ENCODE results near the gene TMEM266. TPM values are rescaled to one million over a fixed set of nuclear protein-coding genes. Genes with fewer than 3 reads are reported as not detected.

The TMEM266 gene
- total RNA-seq, 5 donors from 2014 or later (not counting 1 experiment from before 2014, with no cell fraction given): 0.16 TPM; not detected in 4

- ChIA-PET CTCF (interaction anchor here in 1 of 2 donors (0.6 to 1.2 kb wide), 3 partner anchors 14 to 299 kb away, joined by 4 to 5 read pairs (median 4); no protein-coding TSS in a partner anchor), POLR2A (no interaction called here)
- Mint-ChIP-seq H3K4me1 (peaks cover 6 to 8% (median 6%) of the 10 kb centered on the region in 3 donors), H3K4me3 (no peak overlapping the region), H3K27me3 (no peaks in the 10 kb centered on the region), H3K27ac (no peak overlapping the region), H3K9me3 (no peaks in the 10 kb centered on the region), H3K36me3 (no peaks in the 10 kb centered on the region)
- no peak overlapping the region for H3K27ac ChIP-seq (ENCODE audit: low read length)
- DNase-seq: no peak
- H3K4me1 ChIP-seq (ENCODE audit: control insufficient read depth in 1 of 2, extremely low read depth in 1 of 2, insufficient read depth in 2 of 2, low read length in 2 of 2): peaks cover 0 to 13% of the 10 kb centered on the region in 2 experiments
- no peak overlapping the region for H3K4me3 ChIP-seq (ENCODE audit: control insufficient read depth in 1 of 2, extremely low read depth in 1 of 2, low read length in 1 of 2)
- no peaks in the 10 kb centered on the region for H3K9me3 ChIP-seq
- no peaks in the 10 kb centered on the region for H3K36me3 ChIP-seq (ENCODE audit: control insufficient read depth in 2 of 2, extremely low read depth in 1 of 2, insufficient read depth in 1 of 2, low read length in 1 of 2)
- WGBS (ENCODE audit: insufficient coverage): 80% methylated on average over 20 of the region's 24 CpGs
- peaks cover 0 to 3% of the 10 kb centered on the region in 2 experiments for H3K27me3 ChIP-seq (replicated peaks in 1 of 2; ENCODE audit: control insufficient read depth in 2 of 2, extremely low read depth in 1 of 2, insufficient read depth in 2 of 2, low read length in 1 of 2)
- ATAC-seq (replicated peaks in 1 of 4): no peak
Observed at GRCh38 chr15:76153241-76154197, 93.7 kb downstream of the TMEM266 start.

- H3K4me3 ChIP-seq (ENCODE audit: control insufficient read depth in 1 of 2, extremely low read depth in 1 of 2, low read length in 1 of 2): no peak overlapping the region
- no peaks in the 10 kb centered on the region for H3K9me3 Mint-ChIP-seq
- ATAC-seq (replicated peaks in 1 of 4): no peak
- peaks cover 0 to 6% of the 10 kb centered on the region in 2 experiments for H3K4me1 ChIP-seq (ENCODE audit: control insufficient read depth in 1 of 2, extremely low read depth in 1 of 2, insufficient read depth in 2 of 2, low read length in 2 of 2)
- CTCF ChIA-PET: interaction anchor here in 1 of 2 donors (0.6 kb wide), 1 partner anchor 648 kb away, joined by 6 read pairs; no protein-coding TSS in a partner anchor
- H3K4me1 Mint-ChIP-seq: peaks cover 2 to 4% (median 2%) of the 10 kb centered on the region in 3 donors
- POLR2A ChIA-PET: no interaction called here
- H3K27me3 Mint-ChIP-seq: peaks cover 5 to 9% of the 10 kb centered on the region in 2 donors
- no peak overlapping the region for H3K4me3 Mint-ChIP-seq
- WGBS (ENCODE audit: insufficient coverage): 53% methylated on average over 6 of the region's 7 CpGs
- H3K27ac ChIP-seq (ENCODE audit: low read length): no peak overlapping the region
- H3K9me3 ChIP-seq: no peaks in the 10 kb centered on the region
- no peaks in the 10 kb centered on the region for H3K36me3 Mint-ChIP-seq
- no peak overlapping the region for H3K27ac Mint-ChIP-seq
- H3K27me3 ChIP-seq (replicated peaks in 1 of 2; ENCODE audit: control insufficient read depth in 2 of 2, extremely low read depth in 1 of 2, insufficient read depth in 2 of 2, low read length in 1 of 2): peaks cover 0 to 21% of the 10 kb centered on the region in 2 experiments
- no peak for DNase-seq
- H3K36me3 ChIP-seq (ENCODE audit: control insufficient read depth in 2 of 2, extremely low read depth in 1 of 2, insufficient read depth in 1 of 2, low read length in 1 of 2): no peaks in the 10 kb centered on the region
Observed at GRCh38 chr15:76155731-76156130, 95.9 kb downstream of the TMEM266 start.

- Histone ChIP-seq H3K4me1 (ENCODE audit: control insufficient read depth in 1 of 2, extremely low read depth in 1 of 2, insufficient read depth in 2 of 2, low read length in 2 of 2) (peaks cover 0 to 2% of the 10 kb centered on the region in 2 experiments), H3K4me3 (ENCODE audit: control insufficient read depth in 1 of 2, extremely low read depth in 1 of 2, low read length in 1 of 2) (no peak overlapping the region), H3K9me3 (no peaks in the 10 kb centered on the region), H3K27ac (ENCODE audit: low read length) (no peak overlapping the region), H3K27me3 (replicated peaks in 1 of 2; ENCODE audit: control insufficient read depth in 2 of 2, extremely low read depth in 1 of 2, insufficient read depth in 2 of 2, low read length in 1 of 2) (peaks cover 0 to 28% of the 10 kb centered on the region in 2 experiments), H3K36me3 (ENCODE audit: control insufficient read depth in 2 of 2, extremely low read depth in 1 of 2, insufficient read depth in 1 of 2, low read length in 1 of 2) (no peaks in the 10 kb centered on the region)
- 77% methylated on average over 5 of the region's 10 CpGs for WGBS (ENCODE audit: insufficient coverage)
- Mint-ChIP-seq H3K36me3 (no peaks in the 10 kb centered on the region), H3K4me1 (no peaks in the 10 kb centered on the region), H3K27me3 (peaks cover 5 to 9% of the 10 kb centered on the region in 2 donors), H3K9me3 (no peaks in the 10 kb centered on the region), H3K27ac (no peak overlapping the region), H3K4me3 (no peak overlapping the region)
- ChIA-PET CTCF (no interaction called here), POLR2A (no interaction called here)
- DNase-seq: no peak
- no peak for ATAC-seq (replicated peaks in 1 of 4)
Observed at GRCh38 chr15:76158226-76158625, 98.4 kb downstream of the TMEM266 start.

- Mint-ChIP-seq H3K9me3 (no peaks in the 10 kb centered on the region), H3K27ac (no peak overlapping the region), H3K36me3 (no peaks in the 10 kb centered on the region), H3K27me3 (peaks cover 5 to 9% of the 10 kb centered on the region in 2 donors), H3K4me3 (no peak overlapping the region), H3K4me1 (no peaks in the 10 kb centered on the region)
- CTCF ChIA-PET: no interaction called here
- WGBS (ENCODE audit: insufficient coverage): 68% methylated on average over 4 of the region's 5 CpGs
- no peak for DNase-seq
- Histone ChIP-seq H3K36me3 (ENCODE audit: control insufficient read depth in 2 of 2, extremely low read depth in 1 of 2, insufficient read depth in 1 of 2, low read length in 1 of 2) (no peaks in the 10 kb centered on the region), H3K9me3 (no peaks in the 10 kb centered on the region), H3K27me3 (replicated peaks in 1 of 2; ENCODE audit: control insufficient read depth in 2 of 2, extremely low read depth in 1 of 2, insufficient read depth in 2 of 2, low read length in 1 of 2) (peaks cover 0 to 28% of the 10 kb centered on the region in 2 experiments), H3K4me3 (ENCODE audit: control insufficient read depth in 1 of 2, extremely low read depth in 1 of 2, low read length in 1 of 2) (no peak overlapping the region), H3K27ac (ENCODE audit: low read length) (no peak overlapping the region), H3K4me1 (ENCODE audit: control insufficient read depth in 1 of 2, extremely low read depth in 1 of 2, insufficient read depth in 2 of 2, low read length in 2 of 2) (no peaks in the 10 kb centered on the region)
- POLR2A ChIA-PET: no interaction called here
- ATAC-seq (replicated peaks in 1 of 4): no peak
Observed at GRCh38 chr15:76158815-76159214, 99.0 kb downstream of the TMEM266 start.

GRCh38 chr15:76159282-76159681 is 99.5 kb downstream of the TMEM266 start:
- Histone ChIP-seq H3K27me3 (replicated peaks in 1 of 2; ENCODE audit: control insufficient read depth in 2 of 2, extremely low read depth in 1 of 2, insufficient read depth in 2 of 2, low read length in 1 of 2) (peaks cover 0 to 28% of the 10 kb centered on the region in 2 experiments), H3K36me3 (ENCODE audit: control insufficient read depth in 2 of 2, extremely low read depth in 1 of 2, insufficient read depth in 1 of 2, low read length in 1 of 2) (no peaks in the 10 kb centered on the region), H3K4me1 (ENCODE audit: control insufficient read depth in 1 of 2, extremely low read depth in 1 of 2, insufficient read depth in 2 of 2, low read length in 2 of 2) (no peaks in the 10 kb centered on the region), H3K9me3 (no peaks in the 10 kb centered on the region), H3K27ac (ENCODE audit: low read length) (no peak overlapping the region), H3K4me3 (ENCODE audit: control insufficient read depth in 1 of 2, extremely low read depth in 1 of 2, low read length in 1 of 2) (no peak overlapping the region)
- H3K9me3 Mint-ChIP-seq: no peaks in the 10 kb centered on the region
- ChIA-PET POLR2A (no interaction called here), CTCF (no interaction called here)
- no peak for ATAC-seq (replicated peaks in 1 of 4)
- WGBS (ENCODE audit: insufficient coverage): 83% methylated on average over 2 of the region's 5 CpGs
- peaks cover 5 to 9% of the 10 kb centered on the region in 2 donors for H3K27me3 Mint-ChIP-seq
- no peak overlapping the region for H3K27ac Mint-ChIP-seq
- H3K4me3 Mint-ChIP-seq: no peak overlapping the region
- no peaks in the 10 kb centered on the region for H3K36me3 Mint-ChIP-seq
- no peak for DNase-seq
- no peaks in the 10 kb centered on the region for H3K4me1 Mint-ChIP-seq

GRCh38 chr15:76160426-76161152 is 100.8 kb downstream of the TMEM266 start:
- Histone ChIP-seq H3K4me3 (ENCODE audit: control insufficient read depth in 1 of 2, extremely low read depth in 1 of 2, low read length in 1 of 2) (no peak overlapping the region), H3K27ac (ENCODE audit: low read length) (no peak overlapping the region), H3K9me3 (no peaks in the 10 kb centered on the region), H3K36me3 (ENCODE audit: control insufficient read depth in 2 of 2, extremely low read depth in 1 of 2, insufficient read depth in 1 of 2, low read length in 1 of 2) (no peaks in the 10 kb centered on the region), H3K27me3 (replicated peaks in 1 of 2; ENCODE audit: control insufficient read depth in 2 of 2, extremely low read depth in 1 of 2, insufficient read depth in 2 of 2, low read length in 1 of 2) (peaks cover 0 to 35% of the 10 kb centered on the region in 2 experiments), H3K4me1 (ENCODE audit: control insufficient read depth in 1 of 2, extremely low read depth in 1 of 2, insufficient read depth in 2 of 2, low read length in 2 of 2) (no peaks in the 10 kb centered on the region)
- no peaks in the 10 kb centered on the region for H3K36me3 Mint-ChIP-seq
- no peak overlapping the region for H3K27ac Mint-ChIP-seq
- ATAC-seq (replicated peaks in 1 of 4) (no peak), DNase-seq (no peak)
- H3K4me3 Mint-ChIP-seq: no peak overlapping the region
- H3K9me3 Mint-ChIP-seq: no peaks in the 10 kb centered on the region
- no peaks in the 10 kb centered on the region for H3K4me1 Mint-ChIP-seq
- ChIA-PET POLR2A (no interaction called here), CTCF (no interaction called here)
- H3K27me3 Mint-ChIP-seq: peaks cover 5 to 9% of the 10 kb centered on the region in 2 donors
- WGBS (ENCODE audit: insufficient coverage): 91% methylated on average over 23 of the region's 24 CpGs
